HTR-8/SVneo (cell line): ENCODE results near the gene MINDY2.
"Not testable (repeated sequence)": the region's sequence is repeated elsewhere in the genome, so short reads cannot be mapped to it uniquely, and the experiment has no call there.

Source experiments
- DNase-seq: peaks from one replicate; pipeline ENCODE4 v3.0.0; 2011; ENCODE audit warnings: low spot score, mixed read lengths; ENCODE audit not compliant: insufficient read length
- FAIRE-seq: peaks from 2 replicates; lab custom pipeline; 2011; peaks lifted over from hg19 to GRCh38; lab: Jason Lieb, UNC

The MINDY2 gene

DNA sequence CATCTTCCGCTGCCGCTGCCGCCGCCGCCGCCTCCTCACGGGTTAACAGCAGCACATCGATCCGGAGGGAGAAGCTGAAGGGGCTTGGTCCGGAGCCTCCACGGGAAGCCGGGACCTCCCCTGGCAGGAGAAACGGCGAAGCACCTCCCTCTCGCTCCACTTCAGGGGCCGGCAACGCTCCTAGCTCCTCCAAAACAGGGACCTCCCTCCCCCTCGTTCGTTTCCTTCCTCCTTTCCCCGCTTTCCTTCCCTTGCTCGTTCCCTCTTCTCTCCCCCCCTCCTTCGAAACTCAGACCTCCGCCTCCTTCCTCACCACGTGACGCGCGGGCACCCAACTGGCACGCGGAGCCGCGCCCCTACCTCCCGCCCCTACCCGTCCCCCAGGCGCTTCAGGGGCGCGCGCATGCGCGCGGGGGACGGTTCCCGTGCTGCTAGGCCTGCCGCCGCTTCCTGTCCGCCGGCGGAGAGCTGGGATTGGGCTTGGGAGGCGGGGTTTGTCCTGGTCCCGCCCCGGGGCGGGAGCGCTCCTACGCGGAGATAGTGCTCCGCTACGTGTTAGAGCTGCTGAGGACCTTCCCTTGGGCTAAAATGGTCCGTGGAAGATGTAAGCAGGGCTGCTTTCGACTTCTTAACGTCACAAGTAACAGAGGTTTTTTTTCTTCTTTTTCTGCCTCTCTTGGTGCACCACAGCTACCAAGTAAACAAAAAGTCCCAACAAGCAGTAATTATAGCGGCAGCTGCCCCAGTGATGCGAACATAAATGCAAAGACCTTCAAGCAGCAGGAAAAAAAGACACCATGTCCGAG, 21.4 kb upstream of the MINDY2 start, which contains the start of gene ADAM10:
ADAM10 (minus strand) TSS at position 176 of the 806 bp plus-strand sequence; CDS start at position 3, 173 bp downstream.
- DNase-seq: peak; percentile 97
- peak; percentile 75 for FAIRE-seq

DNA sequence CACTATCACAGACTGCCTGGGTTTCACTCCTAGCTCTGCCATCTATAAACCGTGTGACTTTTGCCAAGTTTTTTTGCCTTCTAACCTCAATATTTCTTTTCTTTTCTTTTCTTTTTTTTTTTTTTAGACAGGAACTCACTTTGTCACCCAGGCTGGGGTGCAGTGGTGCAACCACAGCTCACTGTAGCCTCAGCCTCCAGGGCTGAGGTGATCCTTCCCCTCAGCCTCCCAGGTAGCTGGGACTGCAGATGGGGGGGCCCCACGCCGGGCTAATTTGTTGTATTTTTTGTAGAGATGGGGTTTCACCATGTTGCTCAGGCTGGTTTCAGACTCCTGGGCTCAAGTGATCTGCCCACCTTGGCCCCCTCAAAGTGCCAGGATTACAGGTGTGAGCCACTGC, 18.4 kb upstream of the MINDY2 start:
- FAIRE-seq: no peak

DNA sequence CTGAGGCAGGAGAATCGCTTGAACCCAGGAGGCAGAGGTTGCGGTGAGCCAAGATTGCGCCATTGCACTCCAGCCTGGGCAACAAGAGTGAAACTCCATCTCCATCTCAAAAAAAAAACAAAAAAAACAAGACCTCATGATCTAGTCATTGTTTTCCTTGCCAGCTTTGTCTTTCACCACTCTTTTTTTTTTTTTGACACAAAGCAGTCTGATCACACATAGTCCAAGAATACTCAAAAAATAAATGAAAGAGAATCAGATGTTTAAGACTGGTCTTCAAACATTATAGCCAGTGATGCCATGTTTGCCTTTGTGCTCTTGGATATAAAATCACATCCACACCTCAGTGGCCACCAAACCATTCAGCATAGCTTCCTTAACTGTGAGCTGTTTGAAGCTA, 15.8 kb upstream of the MINDY2 start:
- FAIRE-seq: no peak
- DNase-seq: no peak

More for the DNA sequence above, 18.4 kb upstream of the MINDY2 start:
- no peak for DNase-seq

DNA sequence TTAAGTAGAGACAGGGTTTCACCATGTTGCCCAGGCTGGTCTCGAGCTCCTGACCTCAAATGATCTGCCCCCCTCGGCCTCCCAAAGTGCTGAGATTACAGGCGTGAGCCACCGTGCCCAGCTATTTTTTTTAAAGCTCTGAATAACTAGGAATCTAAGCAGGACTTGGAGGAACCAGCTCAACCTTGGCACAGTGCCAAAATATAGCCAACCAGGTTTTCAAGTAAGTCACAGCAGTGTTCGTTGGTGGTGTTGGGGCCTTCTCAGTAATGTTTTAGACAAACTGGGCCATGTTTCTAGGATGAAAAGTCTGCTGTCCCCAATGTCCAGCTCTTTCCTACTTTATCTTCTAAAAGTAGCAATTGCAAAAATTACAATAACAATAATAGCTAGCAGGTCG, 15.1 kb upstream of the MINDY2 start:
- FAIRE-seq: no peak
- no peak for DNase-seq

DNA sequence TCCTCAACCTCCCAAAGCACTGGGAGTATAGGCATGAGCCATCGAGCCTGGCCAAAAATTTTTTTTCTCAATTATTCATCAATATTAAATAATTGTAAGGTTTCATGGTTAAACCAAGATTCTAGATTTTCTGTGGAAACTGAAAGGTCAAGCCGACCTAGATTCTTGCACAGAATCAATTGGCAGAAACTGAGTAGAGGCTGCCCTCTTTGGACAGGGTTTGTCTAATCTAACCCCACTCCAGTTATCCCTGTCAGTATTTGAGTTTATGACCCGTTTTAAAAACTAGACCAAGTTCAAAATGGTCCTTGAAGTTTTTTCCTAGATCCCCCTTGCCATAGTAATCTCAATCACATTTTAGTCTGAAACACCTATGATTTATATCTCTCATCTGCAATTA, 13.0 kb upstream of the MINDY2 start:
- FAIRE-seq (no peak), DNase-seq (no peak)

DNA sequence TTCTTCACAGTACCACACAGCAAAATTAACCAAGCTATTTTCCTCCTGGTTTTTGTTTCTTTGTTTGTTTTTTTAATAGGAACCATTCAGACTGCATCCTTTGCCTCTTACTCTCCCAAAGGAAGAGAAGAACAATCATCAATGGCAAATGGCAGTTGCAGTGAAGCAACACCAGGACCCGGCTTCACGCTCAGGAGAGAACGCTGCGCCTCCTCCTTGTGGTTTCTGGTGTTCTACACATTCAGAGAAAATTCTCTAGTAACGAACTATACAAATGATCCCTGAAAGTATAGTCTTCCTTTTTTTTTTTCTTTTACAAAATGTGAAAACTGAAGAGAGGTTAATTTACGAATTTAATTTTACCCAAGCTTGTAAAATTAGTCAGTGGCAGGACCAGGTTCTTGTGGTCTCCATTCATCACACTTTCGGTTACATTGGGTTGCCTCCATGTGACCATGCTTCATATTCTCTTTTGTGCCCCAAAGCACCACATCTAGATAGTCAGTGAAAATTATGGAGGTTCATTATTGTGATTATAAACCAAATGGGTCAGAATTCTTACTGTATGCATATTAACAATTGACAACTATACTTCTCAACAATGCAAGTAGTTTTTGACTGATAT, 10.6 kb upstream of the MINDY2 start:
- no peak for DNase-seq
- FAIRE-seq: no peak

DNA sequence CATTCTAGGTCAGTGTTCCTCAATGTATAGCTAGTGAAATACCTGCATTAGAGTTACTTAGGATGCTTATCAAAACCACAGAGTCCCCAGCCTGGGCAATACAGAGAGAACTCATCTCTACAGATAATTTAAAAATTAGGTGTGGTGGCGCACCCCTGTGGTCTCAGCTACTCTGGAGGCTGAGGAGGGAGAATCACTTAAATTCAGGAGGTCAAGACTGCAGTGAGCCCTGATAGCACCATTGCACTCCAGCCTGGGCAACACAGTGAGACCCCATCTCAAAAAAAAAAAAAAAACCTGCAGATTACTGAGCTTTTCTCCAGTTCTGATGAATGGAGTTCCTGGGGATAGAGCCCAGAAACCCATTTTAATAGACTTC, 10.1 kb upstream of the MINDY2 start:
- FAIRE-seq (no peak), DNase-seq (no peak)

DNA sequence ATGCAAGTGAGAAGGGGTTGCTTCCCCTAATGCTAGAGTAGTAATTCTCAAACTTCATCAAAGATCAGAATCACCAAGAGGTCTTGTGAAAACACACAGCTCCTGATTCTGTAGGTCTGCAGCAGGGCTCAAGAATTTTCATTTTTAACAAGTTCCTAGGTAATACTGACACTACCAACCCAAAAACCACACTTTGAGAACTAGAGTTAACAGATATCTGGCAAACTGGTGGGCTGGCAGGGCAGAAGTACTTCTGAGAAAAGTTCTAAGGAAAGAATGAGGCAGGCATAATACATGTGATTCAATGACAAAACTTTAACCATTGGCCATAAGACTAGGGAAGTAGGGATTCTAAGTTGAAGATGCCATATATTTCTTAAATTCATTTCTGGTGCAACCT, 8.8 kb upstream of the MINDY2 start:
- FAIRE-seq: no peak
- DNase-seq: no peak

DNA sequence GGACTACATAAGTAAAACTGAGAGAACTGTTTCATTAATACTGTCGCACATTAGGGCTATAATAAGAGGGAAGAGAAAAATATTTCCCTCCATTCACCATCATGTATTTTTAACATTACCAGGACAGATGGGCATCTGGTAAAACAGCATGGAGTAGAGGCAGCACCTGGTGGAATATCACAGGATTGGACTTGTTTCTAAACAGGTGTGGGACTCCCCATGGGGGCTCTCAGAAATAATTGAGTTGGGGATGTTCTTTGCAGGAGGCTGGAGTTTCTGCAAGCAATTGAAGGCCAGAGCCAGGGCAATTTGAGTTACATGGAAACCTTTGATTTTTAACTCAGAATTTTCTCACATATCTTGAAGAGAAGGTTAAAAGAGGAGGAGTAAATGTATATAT, 8.4 kb upstream of the MINDY2 start:
- no peak for FAIRE-seq
- DNase-seq: no peak

DNA sequence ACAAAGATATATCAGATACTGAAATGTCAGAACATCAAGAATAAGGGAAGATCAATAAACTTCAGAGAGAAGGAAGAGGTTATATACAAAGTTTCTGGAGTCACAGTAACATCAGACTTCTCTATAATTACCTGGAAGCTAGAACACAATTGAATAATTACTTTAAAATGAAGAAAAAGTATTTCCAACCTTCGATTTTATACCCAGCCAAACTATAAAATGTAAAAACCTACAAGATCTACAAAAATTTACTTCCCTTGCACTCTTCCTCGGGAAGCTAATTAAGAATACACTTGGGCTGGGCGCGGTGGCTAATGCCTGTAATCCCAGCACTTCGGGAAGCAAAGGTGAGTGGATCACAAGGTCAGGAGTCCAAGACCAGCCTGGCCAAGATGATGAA, 6.6 kb upstream of the MINDY2 start:
- DNase-seq (no peak), FAIRE-seq (no peak)

DNA sequence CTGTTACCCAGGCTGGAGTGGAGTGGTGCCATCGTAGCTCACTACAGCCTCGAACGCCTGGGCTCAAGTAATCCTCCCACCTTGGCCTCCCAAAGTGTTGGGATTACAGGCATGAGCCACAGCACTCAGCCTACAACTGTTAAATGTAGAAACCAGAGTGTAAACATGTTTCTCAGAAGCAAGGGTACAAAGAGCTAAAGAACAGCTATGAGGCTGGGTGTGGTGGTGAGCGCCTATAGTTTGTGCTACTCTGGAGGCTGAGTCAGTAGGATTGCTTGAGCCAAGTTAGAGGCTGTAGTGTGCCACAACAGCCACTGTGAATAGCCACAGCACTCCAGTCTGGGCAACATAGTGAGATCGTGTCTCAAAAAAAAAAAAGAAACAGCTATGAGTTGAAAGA, 4.8 kb upstream of the MINDY2 start:
- FAIRE-seq (no peak), DNase-seq (no peak)

DNA sequence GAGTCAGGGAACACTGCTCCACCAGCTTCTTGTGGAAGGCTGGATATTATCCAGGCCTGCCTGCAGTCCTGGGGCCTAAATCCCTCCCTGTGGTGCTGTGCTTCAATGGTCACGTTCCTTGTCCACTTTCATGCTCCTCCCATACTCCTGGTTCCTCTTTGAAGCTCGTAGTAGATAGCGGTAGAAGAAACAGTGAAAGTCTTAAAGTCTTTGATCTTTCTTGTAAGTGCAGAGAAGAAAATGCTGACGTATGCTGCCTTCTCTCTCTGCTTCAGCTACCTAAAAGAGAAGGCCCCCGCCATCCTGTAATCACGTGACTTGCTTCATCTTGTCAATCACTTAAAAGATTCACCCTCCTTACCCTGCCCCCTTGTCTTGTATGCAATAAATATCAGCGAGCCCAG, 2.5 kb upstream of the MINDY2 start:
- FAIRE-seq, DNase-seq: not testable (repeated sequence)

DNA sequence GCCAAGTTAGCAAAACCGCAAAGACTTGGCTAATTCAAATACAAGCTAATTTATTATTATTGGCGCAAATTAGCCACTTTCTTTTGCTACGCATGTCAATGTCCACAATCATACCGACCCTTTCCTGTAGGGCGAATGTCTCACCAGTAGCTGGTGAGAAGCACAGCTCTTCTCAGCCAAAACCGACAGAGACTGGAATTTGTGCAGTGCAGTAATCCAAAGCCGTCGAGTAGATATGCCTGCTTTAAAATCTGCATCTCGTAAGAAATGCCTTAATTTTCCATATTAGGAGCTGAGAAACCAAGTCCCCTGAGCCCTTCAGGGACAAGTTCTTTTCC, 614 bp upstream of the MINDY2 start:
- DNase-seq (peak; percentile 41), FAIRE-seq (no peak)

DNA sequence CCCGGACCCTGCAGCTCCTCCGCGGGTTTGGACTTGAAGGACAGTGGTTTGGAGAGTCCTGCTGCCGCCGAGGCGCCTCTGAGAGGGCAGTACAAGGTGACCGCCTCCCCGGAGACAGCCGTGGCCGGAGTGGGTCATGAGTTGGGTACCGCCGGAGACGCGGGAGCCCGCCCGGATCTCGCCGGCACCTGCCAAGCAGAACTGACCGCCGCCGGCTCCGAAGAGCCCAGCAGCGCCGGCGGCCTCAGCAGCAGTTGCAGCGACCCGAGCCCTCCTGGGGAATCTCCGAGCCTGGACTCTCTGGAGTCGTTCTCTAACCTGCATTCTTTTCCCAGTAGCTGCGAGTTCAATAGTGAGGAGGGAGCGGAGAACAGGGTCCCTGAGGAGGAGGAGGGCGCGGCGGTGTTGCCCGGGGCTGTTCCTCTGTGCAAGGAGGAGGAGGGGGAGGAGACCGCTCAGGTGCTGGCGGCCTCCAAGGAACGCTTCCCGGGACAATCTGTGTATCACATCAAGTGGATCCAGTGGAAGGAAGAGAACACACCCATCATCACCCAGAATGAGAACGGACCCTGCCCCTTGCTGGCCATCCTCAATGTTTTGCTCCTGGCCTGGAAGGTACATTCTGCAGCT, 634 bp downstream of the MINDY2 start:
- FAIRE-seq (no peak), DNase-seq (peak; percentile 25)

DNA sequence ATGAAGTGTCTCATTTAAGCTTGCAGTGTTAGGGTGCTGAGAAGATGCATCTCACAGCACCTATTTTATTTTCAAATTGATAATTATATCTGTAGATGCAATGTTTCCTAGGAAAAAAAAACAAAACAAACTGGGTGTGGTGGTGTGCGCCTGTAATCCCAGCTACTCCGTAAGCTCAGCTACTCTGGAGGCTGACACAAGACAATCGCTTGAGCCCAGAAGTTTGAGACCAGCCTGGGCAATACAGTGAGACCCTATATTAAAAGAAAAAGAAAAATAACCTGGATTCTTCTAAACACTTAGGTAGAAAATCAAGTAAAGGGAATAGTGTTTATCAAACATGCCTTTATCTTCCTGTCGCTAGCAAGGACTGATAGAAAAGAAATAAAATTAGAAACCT, 1.9 kb downstream of the MINDY2 start:
- DNase-seq (no peak), FAIRE-seq (no peak)

DNA sequence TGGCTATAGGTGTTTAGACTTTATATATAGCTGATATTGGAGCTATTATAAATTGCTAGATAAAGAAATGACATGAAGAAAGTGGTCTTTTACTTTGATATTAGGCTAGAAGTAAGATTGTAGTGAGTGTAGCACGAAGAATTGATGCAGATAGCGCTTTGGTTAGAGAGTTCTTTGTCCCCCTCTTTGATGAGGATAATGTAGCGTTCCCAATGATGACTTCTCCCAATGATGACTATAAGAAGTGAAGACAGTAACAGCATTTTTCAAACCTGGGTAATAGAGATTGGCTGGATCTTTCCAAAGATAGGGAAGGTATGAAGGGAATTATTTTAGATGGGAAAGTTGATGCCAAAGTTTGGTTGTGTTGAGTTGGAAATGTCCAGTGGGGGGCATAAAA, 4.3 kb downstream of the MINDY2 start:
- FAIRE-seq (no peak), DNase-seq (no peak)

DNA sequence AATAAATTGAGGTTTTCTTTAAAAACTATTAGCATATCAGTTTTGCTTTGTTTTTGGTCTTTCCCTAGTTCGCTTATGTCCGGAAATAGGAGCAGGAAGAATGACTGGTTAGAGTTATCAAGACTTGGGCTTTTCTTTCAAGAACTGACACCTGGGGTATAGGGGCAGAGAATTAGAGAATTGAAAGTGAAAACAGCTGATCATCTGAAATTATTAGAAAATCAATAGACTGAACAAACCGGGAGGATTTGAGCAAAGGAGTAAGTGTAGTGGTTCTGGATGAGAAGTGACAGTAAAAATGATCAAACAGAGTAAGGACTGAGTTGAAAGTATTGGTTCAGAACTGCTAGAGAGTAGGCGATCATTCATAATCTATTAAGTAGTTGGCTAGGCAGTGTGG, 6.0 kb downstream of the MINDY2 start:
- FAIRE-seq: no peak

DNA sequence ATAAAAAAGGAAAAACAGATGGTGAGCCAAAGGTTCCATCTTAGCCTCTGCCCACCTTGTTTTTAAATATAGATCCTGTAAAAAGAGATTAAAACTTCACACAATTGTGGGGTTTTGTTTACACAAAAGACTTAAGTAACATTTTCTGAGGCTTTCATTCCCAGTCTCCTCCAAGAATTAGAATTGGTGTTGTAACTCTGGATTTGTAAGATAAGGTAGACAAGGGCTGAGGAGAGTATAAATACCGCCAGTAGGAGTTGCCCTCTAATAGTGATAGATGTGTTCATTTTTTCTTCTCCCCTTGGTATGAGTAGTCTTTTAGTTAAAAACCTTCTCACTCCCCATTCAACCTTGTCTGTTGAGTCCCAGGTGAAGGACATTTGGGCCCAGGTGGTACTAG, 8.5 kb downstream of the MINDY2 start:
- DNase-seq: no peak
- no peak for FAIRE-seq

More for the DNA sequence above, 6.0 kb downstream of the MINDY2 start:
- DNase-seq: no peak

DNA sequence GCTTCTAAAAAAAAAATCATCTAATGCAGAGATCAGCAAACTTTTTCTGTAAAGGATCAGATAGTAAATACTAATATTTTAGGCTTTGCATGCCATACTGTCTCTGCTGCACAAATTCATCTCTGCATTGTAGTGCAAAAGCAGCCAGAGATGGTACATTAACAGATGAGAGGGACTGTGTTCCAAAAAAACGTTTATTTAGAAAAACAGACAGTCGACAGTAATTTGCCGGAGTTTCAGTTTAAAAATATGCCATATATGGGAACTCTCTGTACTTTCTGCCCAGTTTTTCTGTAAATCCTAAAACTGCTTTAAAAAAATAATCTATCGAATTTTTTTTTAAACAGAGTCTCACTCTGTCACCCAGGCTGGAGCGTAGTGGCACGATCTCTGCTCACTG, 14.3 kb downstream of the MINDY2 start:
- FAIRE-seq: no peak
- DNase-seq: no peak

DNA sequence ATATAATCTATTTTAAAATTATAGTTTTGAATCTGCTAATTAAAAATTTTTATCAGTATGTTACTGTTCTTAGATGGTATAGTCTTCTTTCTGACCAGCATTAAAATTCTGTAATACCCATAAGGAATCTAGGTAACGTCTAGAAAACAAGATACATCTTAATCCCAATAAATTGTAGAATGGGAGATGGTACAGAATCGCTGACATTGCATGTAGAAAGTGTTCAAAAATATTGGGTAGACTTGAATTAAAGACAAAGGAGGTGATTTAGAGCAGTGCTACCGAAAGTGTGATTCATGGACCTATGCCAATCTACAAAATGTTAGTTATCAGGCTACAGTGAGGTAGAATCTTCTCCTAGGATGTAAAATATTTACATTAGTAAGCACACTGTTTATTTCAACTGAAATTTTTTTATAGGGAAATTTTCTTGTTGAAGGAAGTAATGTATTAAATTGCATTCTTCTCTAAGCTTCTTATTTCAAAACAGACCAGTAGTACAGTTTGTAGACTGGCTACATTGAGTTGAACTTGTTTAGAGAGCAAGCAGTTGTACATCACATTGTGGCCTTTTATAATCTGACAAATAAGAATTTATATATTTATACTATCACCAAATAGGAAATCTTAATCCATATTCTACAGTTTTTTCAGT, 17.1 kb downstream of the MINDY2 start:
- FAIRE-seq: no peak

DNA sequence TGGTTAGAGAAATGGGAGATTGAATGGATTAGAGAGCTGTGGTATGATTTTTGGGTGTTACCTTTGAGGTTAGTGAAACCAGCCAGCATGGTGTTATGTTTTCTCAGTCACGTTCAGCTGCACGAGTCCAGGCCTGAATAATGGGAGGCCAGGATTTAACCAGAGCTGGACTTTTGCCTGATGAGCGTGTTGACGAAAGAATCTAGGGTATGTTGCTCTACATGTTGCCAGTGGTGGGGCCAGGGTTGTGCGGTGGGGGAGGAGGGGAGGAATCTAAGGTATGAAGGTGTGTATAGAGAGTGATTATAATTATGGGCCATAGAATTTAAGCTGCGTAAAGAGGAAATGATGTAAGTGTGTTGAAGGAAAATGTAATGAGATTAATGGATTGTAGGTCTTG, 22.8 kb downstream of the MINDY2 start:
- DNase-seq: no peak
- FAIRE-seq: no peak

More for the DNA sequence above, 17.1 kb downstream of the MINDY2 start:
- no peak for DNase-seq
